Mesenchymal stem cell (in vitro differentiated cells and primary cell): ENCODE results near the gene NOL4L.

Experiments
- DNase-seq: peaks from one replicate; pipeline ENCODE4 v3.0.0-alpha.2; 2013
- H2AFZ ChIP-seq: one replicate; pipeline ENCODE4 v1.6.1; 2013; ENCODE audit warnings: low read depth, mild to moderate bottlenecking, control low read depth, inconsistent platforms, low read length, moderate library complexity
- H2AK5ac ChIP-seq: 2 replicates; pipeline ENCODE4 v1.6.1; 2013; ENCODE audit warnings: low read length, moderate library complexity, mild to moderate bottlenecking, inconsistent platforms; ENCODE audit not compliant: severe bottlenecking
- H2BK120ac ChIP-seq: one replicate; pipeline ENCODE4 v1.6.1; 2013; ENCODE audit warnings: low read depth, mild to moderate bottlenecking, inconsistent platforms, low read length, moderate library complexity
- H2BK12ac ChIP-seq, 2 experiments: one replicate each; pipeline ENCODE4 v1.6.1; 2013; ENCODE audit warnings: inconsistent platforms in 2 of 2, low read length in 2 of 2, mild to moderate bottlenecking in 2 of 2, moderate library complexity in 2 of 2, control low read depth in 1 of 2
- H2BK15ac ChIP-seq: one replicate; pipeline ENCODE4 v1.6.1; 2013; ENCODE audit warnings: mild to moderate bottlenecking, low read depth, inconsistent platforms; ENCODE audit not compliant: poor library complexity, severe bottlenecking
- H2BK5ac ChIP-seq: 2 replicates; pipeline ENCODE4 v1.6.1; 2013; ENCODE audit warnings: low read depth, mild to moderate bottlenecking, low read length, control low read depth, inconsistent platforms; ENCODE audit not compliant: poor library complexity, severe bottlenecking
- H3K14ac ChIP-seq, 2 experiments: one replicate each; pipeline ENCODE4 v1.6.1; 2013; ENCODE audit warnings: inconsistent platforms in 2 of 2, low read length in 2 of 2, control low read depth in 1 of 2, mild to moderate bottlenecking in 1 of 2, moderate library complexity in 1 of 2
- H3K18ac ChIP-seq, 2 experiments: one replicate each; pipeline ENCODE4 v1.6.1; 2013; ENCODE audit warnings: inconsistent platforms in 2 of 2, low read length in 2 of 2, control low read depth in 1 of 2, low read depth in 1 of 2, mild to moderate bottlenecking in 1 of 2
- H3K23ac ChIP-seq, 2 experiments: one replicate each; pipeline ENCODE4 v1.6.1; 2013; ENCODE audit warnings: inconsistent platforms in 2 of 2, low read length in 2 of 2, mild to moderate bottlenecking in 2 of 2, moderate library complexity in 2 of 2, control low read depth in 1 of 2
- H3K27ac ChIP-seq: 2 replicates; pipeline ENCODE4 v1.5.1; 2013; ENCODE audit warnings: mild to moderate bottlenecking, moderate library complexity, low read length, control low read depth, inconsistent platforms; ENCODE audit not compliant: poor library complexity, severe bottlenecking
- H3K27me3 ChIP-seq, 2 experiments: 2 replicates each; pipeline versions ENCODE4 v1.6.1 to v1.7.0; 2013; ENCODE audit warnings: low read length in 2 of 2, mild to moderate bottlenecking in 2 of 2, moderate library complexity in 2 of 2, control low read depth in 1 of 2, inconsistent platforms in 1 of 2; ENCODE audit not compliant: control insufficient read depth in 1 of 2, insufficient read depth in 1 of 2
- H3K36me3 ChIP-seq, 2 experiments: 2 replicates each; pipeline versions ENCODE4 v1.6.1 to v1.7.0; 2013; ENCODE audit warnings: low read length in 2 of 2, control low read depth in 1 of 2, inconsistent platforms in 1 of 2, low read depth in 1 of 2, mild to moderate bottlenecking in 1 of 2; ENCODE audit not compliant: insufficient read depth in 2 of 2, control insufficient read depth in 1 of 2
- H3K4ac ChIP-seq, 2 experiments: one replicate each; pipeline ENCODE4 v1.6.1; 2013; ENCODE audit warnings: inconsistent platforms in 2 of 2, low read length in 2 of 2, mild to moderate bottlenecking in 2 of 2, moderate library complexity in 2 of 2, control low read depth in 1 of 2, low read depth in 1 of 2
- H3K4me1 ChIP-seq: 2 replicates; pipeline ENCODE4 v1.6.1; 2013; ENCODE audit warnings: low read depth, low read length, control low read depth; ENCODE audit not compliant: control insufficient read depth, insufficient read depth
- H3K4me2 ChIP-seq: 2 replicates; pipeline ENCODE4 v1.6.1; 2013; ENCODE audit warnings: low read length, mild to moderate bottlenecking, inconsistent platforms; ENCODE audit not compliant: poor library complexity, severe bottlenecking
- H3K4me3 ChIP-seq, 2 experiments: 2 replicates each; pipeline versions ENCODE4 v1.5.1 to v1.7.0; 2013; ENCODE audit warnings: low read length in 2 of 2, mild to moderate bottlenecking in 2 of 2, control low read depth in 1 of 2, low read depth in 1 of 2; ENCODE audit not compliant: insufficient read depth in 1 of 2
- H3K79me1 ChIP-seq: replicated peaks from 2 replicates; pipeline ENCODE4 v1.6.1; 2013; ENCODE audit warnings: mild to moderate bottlenecking, control low read depth, low read length, inconsistent platforms; ENCODE audit not compliant: poor library complexity, severe bottlenecking
- H3K9ac ChIP-seq: 2 replicates; pipeline ENCODE4 v1.7.0; 2013; ENCODE audit warnings: mild to moderate bottlenecking, low read length, moderate library complexity
- H3K9me3 ChIP-seq: 2 replicates; pipeline ENCODE4 v1.7.0; 2013; ENCODE audit warnings: mild to moderate bottlenecking, low read length; ENCODE audit not compliant: control insufficient read depth
- H4K8ac ChIP-seq: one replicate; pipeline ENCODE4 v1.6.1; 2013; ENCODE audit warnings: inconsistent platforms, mild to moderate bottlenecking, low read length, moderate library complexity
- H4K91ac ChIP-seq: one replicate; pipeline ENCODE4 v1.6.1; 2013; ENCODE audit warnings: mild to moderate bottlenecking, low read length, inconsistent platforms
- WGBS: methylation state at CpG from one replicate; pipeline ENCODE4 v1.1.7; 2013; ENCODE audit warnings: mixed read lengths; 5-methylcytosine and 5-hydroxymethylcytosine counted together

Gene NOL4L

GRCh38 chr20:32569380-32570305 is 15.5 kb downstream of the NOL4L start:
- peak overlapping the region; percentile 75 for H2AK5ac ChIP-seq
- H2BK5ac ChIP-seq: no peak overlapping the region
- H3K27ac ChIP-seq: no peak overlapping the region
- H2BK120ac ChIP-seq: peak overlapping the region; percentile 71
- H2BK15ac ChIP-seq: peak overlapping the region; percentile 96
- H4K8ac ChIP-seq: no peak overlapping the region
- H2AFZ ChIP-seq: no peak overlapping the region
- WGBS: 76% methylated on average over 7 of the region's 9 CpGs
- DNase-seq: no peak
- H3K27me3 ChIP-seq: peaks cover 0 to 11% of the 10 kb centered on the region in 2 experiments
- no peak overlapping the region for H3K23ac ChIP-seq
- peak overlapping the region; percentile 31 to 79 for H2BK12ac ChIP-seq
- peak overlapping the region; percentile 64 for H4K91ac ChIP-seq
- H3K4me3 ChIP-seq: no peak overlapping the region
- no peaks in the 10 kb centered on the region for H3K9me3 ChIP-seq
- H3K18ac ChIP-seq: peak overlapping the region; percentile 57 to 71
- no peaks in the 10 kb centered on the region for H3K79me1 ChIP-seq
- peak overlapping the region in 1 of 2 experiments; percentile 19 for H3K14ac ChIP-seq
- peaks cover 31% of the 10 kb centered on the region for H3K4me1 ChIP-seq
- H3K4ac ChIP-seq: peak overlapping the region; percentile 54 to 71
- H3K4me2 ChIP-seq: no peak overlapping the region
- H3K9ac ChIP-seq: no peak overlapping the region
- no peaks in the 10 kb centered on the region for H3K36me3 ChIP-seq

DNA sequence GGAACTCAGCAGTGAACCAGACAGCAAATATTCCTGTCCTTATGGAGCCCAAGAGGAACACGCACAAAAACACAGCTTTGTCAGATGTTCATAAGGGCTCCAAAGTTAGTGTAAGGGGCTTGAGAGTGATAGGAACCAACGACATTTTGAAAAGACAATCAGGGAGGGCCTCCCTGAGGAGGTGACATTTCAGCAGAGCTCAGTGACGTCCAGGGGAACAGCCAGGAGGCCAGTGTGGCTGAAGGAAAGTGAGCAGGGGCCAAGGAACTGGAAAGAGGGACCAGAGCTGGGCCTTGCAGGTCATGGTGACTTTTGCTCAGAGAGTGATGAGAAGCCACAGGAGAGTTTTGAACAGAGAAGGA is 16.1 kb downstream of the NOL4L start:
- H4K8ac ChIP-seq: no peak overlapping the region
- peaks cover 25% of the 10 kb centered on the region for H3K4me1 ChIP-seq
- H3K4me2 ChIP-seq: no peak overlapping the region
- no peaks in the 10 kb centered on the region for H3K36me3 ChIP-seq
- H3K27ac ChIP-seq: no peak overlapping the region
- H2BK5ac ChIP-seq: no peak overlapping the region
- DNase-seq: no peak
- H2AK5ac ChIP-seq: no peak overlapping the region
- no peak overlapping the region for H3K14ac ChIP-seq
- H2BK12ac ChIP-seq: peak overlapping the region; percentile 31 to 73
- H3K9me3 ChIP-seq: no peaks in the 10 kb centered on the region
- H2BK15ac ChIP-seq: no peak overlapping the region
- 66% methylated on average over 3 of the region's 3 CpGs for WGBS
- H3K23ac ChIP-seq: no peak overlapping the region
- H3K18ac ChIP-seq: peak overlapping the region in 1 of 2 experiments; percentile 57
- H3K4me3 ChIP-seq: no peak overlapping the region
- peaks cover 0 to 11% of the 10 kb centered on the region in 2 experiments for H3K27me3 ChIP-seq
- no peak overlapping the region for H2BK120ac ChIP-seq
- no peaks in the 10 kb centered on the region for H3K79me1 ChIP-seq
- no peak overlapping the region for H3K9ac ChIP-seq
- no peak overlapping the region for H2AFZ ChIP-seq
- no peak overlapping the region for H3K4ac ChIP-seq
- peak overlapping the region; percentile 0 for H4K91ac ChIP-seq

DNA sequence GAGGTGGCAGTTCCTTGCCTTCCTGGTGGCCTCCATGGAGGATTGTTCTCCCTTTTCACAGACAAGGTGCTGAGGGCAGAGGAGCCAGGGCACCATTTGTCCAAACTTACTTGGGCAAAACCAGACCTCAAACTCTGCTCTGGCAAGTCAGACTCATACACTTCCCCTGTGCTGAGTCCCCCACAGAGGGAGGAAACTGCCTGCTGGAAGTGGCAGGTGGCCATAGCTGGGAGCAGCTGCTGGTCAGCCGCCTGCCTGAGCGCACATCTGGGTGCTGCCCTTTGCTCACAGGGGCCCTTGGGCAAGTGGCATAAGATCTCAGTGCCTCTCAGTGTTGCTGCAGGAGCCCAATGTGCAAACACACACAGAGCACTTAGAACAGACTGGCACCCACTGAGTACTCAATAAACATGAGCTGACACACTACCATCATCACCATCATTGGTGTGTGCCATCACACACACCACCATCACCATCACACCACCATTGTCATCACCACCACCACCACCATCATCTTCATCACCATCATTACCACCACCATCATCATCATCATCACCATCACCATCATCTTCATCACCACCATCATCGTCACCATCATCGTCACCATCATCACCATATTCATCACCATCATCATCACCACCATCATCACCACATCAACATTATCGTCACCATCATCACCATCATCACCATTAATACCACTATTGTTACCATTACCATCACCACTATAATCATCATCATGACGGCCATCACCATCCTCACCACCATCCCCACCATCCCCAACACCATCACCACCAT is 17.6 kb downstream of the NOL4L start:
- DNase-seq: no peak
- H3K14ac ChIP-seq: peak overlapping the region in 1 of 2 experiments; percentile 84
- H2BK15ac ChIP-seq: peak overlapping the region; percentile 70
- no peaks in the 10 kb centered on the region for H3K79me1 ChIP-seq
- no peak overlapping the region for H3K4me2 ChIP-seq
- peak overlapping the region; percentile 22 to 67 for H2BK12ac ChIP-seq
- H3K4me1 ChIP-seq: peaks cover 23% of the 10 kb centered on the region
- peaks cover 0 to 11% of the 10 kb centered on the region in 2 experiments for H3K27me3 ChIP-seq
- no peak overlapping the region for H4K8ac ChIP-seq
- no peak overlapping the region for H2BK120ac ChIP-seq
- no peak overlapping the region for H3K27ac ChIP-seq
- H3K23ac ChIP-seq: no peak overlapping the region
- peak overlapping the region; percentile 19 for H4K91ac ChIP-seq
- no peak overlapping the region for H3K4me3 ChIP-seq
- no peaks in the 10 kb centered on the region for H3K9me3 ChIP-seq
- no peak overlapping the region for H3K9ac ChIP-seq
- H2BK5ac ChIP-seq: no peak overlapping the region
- 91% methylated on average over 6 of the region's 6 CpGs for WGBS
- H3K36me3 ChIP-seq: no peaks in the 10 kb centered on the region
- peak overlapping the region in 1 of 2 experiments; percentile 28 for H3K18ac ChIP-seq
- H2AK5ac ChIP-seq: no peak overlapping the region
- H2AFZ ChIP-seq: no peak overlapping the region
- no peak overlapping the region for H3K4ac ChIP-seq
